Activated CD8-positive, alpha-beta memory T cell treated with anti-CD3 and anti-CD28 coated beads, Interleukin-2, amount 50 U/mL, for 1 hour (primary cell): ENCODE results near the gene CHD2.
"Not testable (repeated sequence)": the region's sequence is repeated elsewhere in the genome, so short reads cannot be mapped to it uniquely, and the experiment has no call there.

Source experiments
- DNase-seq: peaks from one replicate; pipeline ENCODE4 v3.0.0-alpha.2; 2020; ENCODE audit errors: extremely low read depth

The CHD2 gene

DNA sequence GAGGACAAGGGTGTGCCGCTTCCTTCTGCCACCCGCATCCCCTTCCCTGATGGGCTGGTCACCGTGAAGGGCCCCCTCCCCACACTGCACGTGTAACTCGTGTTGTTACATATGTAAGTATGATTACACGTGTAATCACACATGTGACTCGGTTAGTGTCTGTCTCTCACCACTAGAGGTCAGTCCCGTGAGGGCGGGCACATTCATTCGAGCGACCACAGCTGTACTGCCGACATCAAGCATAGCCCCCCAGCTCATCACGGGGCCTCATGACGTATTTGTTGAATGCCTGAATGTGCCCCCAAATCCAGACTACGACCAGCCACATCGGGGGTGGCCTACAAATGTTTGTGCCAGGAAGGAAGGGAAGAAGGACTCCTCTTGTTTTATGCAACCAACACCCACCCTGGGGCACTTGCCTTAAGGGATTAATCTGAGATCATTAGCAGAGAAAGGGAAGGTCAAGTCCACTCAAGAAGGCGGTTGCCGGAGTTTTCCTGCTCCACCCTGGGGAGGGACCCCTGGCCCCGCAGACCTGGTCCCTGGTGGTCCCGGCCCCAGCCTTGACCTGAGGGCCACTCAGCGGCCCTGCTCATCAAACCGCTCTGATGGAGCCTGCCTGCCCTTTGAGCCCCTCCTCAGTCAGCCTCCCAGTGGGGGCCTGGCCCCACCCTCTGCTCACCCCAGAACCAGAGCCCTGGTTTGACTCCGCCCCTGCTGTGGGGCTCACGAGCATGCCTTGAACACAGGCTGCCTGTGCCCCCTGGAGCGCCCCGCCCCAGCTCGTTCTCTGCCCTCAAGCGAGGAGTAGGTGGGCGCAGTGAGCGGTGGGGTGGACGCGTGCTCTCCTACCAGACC lies 136.1 kb downstream of the CHD2 start:
- no peak for DNase-seq

DNA sequence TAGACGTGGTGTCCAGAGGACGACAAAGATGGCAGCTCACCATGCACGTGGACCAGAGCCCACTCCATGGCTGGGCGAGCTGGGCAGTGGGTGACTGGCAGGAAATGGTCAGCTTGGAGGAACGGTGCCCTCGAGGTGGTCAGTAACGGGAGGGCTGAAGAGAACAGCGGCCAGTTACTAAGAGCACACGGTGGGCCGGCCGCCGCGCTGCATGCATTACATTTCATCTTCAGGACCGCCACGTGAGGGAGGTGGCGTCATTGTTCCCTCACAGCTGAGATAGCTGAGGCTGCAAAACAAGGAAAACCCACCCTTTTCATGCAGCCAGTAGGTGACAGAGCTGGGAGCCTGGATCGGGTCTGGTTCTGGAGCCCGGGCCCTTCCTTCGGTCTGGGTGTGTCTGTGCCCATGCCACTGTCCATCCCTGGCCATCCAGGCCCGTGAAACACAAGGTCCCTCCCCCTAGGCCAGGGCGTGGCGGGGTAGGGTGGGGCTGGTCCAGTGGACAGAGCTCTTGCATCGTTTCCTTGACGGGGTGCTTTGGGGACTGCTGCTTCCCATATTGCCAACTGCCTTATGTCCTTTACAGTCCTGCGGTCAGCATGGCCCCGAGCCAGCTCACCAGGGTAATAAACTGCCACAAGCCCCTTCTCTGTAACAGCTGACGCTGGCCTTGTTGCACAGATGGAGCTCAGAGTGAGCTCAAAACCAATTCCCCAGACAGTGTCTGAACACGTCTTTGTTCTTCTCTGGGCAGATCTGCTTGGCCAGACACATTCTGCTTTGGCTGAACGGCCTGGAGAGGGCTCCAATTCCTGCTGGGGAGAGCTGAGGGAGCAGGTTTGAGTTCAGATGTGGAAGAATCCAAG lies 137.1 kb downstream of the CHD2 start:
- no peak for DNase-seq

DNA sequence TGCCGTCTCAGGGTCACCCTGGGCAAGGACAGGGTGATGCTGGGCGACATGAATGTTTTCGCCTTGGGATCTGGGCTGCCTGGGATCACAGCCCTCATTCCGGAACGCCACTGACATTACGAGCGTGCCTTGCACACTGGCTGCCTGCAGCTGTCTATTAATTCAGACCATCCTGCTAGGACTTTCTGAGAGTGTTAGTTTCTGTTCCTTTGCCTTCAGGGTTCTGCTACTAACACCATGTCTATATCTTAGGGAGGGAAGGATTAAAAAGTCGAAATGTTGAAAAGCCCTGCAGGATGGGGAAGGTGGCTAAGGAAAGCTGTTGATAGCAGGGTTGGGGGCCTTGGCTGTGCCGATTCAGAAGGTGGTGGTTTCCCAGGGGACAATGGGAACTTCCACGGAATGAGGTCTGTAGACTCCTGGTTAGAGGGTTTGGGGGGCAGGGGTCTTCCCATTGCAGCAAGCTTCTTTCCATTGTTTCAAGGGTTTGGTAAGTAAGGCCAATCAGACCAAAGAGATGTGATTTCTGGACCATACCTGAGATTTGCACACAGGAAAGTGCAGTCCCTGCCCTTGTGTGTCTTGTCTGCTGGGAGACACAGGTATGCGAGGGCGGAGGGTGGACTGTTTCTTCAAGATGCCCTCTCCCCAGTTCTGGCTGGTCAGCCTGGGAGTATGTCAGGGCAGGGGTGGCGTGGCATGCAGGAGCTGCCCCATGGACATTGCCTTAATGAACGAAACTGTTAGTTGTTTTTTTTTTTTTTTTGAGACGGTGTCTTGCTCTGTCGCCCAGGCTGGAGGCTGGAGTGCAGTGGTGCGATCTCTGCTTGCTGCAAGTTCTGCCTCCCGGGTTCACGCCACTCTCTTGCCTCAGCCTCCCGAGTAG lies 137.9 kb downstream of the CHD2 start:
- DNase-seq: no peak

DNA sequence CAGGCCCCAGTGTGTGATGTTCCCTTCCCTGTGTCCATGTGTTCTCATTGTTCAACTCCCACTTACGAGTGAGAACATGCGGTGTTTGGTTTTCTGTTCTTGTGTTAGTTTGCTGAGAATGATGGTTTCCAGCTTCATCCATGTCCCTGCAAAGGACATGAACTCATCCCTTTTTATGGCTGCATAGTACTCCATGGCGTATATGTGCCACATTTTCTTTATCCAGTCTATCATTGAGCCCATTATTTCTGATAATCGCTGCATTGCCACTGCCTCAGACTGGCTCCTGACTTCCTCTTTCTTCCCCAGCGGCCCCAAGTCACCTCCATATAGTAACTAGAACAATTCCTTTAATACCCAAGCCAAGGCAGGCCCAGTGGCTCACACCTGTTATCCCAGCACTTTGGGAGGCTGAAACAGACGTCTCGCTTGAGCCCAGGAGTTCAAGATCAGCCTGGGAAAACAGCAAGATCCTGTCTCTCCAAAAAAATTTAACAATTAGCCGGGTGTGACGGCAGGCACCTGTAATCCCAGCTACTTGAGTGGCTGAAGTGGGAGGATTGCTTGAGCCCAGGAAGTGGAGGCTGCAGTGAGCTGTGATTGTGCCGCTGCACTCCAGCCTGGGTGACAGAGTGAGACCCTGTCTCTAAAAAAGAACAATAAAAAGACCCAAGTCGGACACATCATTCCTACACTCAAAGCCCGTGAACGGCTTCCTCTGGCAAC lies 139.6 kb downstream of the CHD2 start:
- not testable (repeated sequence) for DNase-seq

DNA sequence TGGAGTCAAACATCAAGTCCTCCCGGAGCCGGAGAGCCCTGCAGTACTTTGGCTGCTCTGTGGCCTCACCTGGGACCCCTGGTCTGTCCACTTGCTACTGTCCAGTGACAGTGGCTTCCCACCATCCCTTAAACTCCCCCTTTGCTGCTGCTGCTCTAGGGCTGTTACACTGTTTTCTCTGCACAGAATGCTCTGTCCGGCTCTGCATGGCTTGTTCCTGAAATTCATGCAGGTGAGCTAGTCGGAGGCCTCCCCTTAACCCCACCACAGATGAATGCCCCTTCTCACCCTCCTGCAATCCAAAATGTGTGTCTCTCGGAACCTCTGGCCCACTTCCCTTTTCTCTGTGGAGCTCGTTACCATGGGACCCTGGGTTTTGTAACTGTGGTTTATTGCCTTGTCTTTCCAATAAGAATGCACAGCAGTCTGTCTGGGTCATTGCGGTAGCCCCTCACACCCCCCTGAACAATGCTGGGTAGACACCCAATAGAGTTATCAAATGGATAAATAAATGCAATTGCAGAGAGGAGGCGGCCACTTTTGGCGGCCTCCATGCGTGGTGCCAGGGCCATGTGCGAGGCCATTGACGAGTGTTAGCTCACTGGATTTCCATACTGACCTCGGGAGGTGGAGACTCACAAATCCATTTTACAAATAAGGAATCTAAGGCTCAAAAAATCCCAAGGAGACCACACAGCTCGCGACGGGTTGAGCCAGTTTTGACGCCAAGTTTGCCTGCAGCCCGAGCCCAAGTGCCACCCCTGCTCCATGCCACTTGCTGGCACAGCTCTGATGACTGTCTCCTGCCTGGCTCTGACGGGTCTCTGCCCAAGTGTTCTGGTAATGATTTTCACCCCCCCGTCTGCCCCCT lies 140.4 kb downstream of the CHD2 start:
- DNase-seq: no peak

DNA sequence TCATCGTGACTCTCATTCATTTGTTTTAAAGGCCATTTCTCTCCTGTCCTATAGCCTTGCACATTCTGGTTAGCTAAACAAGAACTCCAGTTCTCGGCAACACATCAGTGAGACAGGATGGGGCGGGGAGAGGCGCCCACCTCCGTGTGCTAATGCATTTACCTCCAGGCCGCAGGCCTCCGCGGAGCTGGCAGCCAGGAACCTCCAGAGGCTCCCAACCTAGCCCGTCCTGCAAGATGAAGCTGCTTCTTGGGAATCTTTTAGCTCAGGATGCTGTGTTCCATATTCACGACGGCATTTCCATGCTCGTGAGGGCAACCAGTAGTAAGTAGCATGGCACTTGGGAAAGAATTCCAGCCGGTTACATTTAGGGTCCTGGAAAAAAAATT lies 141.0 kb downstream of the CHD2 start:
- no peak for DNase-seq

DNA sequence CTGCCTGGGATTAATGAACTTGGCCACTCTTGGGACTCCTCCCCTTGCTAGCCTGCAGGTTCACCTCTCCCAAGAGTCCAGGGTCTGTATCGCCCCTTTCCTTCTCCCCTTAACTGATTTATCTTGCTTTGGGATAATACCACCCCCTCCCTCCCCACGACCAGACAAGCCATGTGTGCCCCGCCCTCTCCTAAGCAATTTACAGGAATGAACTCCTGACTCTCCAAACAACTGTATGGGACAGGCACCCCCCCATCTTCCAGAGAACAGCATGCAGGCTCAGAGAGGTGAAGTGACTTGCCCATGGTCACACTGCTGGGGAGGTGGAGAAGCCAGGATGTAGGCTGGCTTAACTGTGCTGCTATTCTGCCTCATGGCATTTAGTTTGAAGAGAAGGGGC lies 142.1 kb downstream of the CHD2 start:
- DNase-seq: no peak

DNA sequence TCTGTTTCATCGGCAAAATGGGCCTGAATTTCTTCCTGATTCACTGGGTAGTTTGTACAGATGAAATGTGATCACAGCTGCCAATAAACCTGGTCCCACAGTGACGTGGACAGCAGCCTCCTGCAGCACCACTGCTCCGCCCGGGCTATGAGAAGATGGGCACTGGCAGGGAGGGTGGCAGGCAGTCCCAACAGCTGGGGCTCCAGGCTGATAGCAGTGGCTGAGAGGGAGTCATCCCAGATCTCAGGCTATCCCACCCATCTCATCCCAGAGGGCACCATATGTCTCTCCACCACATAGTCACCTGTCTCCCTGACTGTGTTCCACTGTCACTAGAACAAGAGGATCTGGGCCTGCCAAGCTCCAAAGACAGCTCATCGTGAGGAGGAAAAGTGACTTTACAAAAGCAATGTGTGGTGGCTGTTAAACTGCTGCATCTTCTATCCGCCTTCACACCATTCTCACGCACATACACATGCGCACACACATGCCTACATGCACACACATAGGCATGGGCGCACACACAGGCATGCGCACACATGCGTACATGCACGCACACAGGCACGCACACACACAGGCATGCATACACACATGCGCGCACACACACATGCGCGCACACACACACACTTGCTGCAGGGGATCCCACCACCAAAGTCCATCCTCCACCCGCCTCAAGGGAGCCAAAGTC lies 142.7 kb downstream of the CHD2 start:
- DNase-seq: no peak

DNA sequence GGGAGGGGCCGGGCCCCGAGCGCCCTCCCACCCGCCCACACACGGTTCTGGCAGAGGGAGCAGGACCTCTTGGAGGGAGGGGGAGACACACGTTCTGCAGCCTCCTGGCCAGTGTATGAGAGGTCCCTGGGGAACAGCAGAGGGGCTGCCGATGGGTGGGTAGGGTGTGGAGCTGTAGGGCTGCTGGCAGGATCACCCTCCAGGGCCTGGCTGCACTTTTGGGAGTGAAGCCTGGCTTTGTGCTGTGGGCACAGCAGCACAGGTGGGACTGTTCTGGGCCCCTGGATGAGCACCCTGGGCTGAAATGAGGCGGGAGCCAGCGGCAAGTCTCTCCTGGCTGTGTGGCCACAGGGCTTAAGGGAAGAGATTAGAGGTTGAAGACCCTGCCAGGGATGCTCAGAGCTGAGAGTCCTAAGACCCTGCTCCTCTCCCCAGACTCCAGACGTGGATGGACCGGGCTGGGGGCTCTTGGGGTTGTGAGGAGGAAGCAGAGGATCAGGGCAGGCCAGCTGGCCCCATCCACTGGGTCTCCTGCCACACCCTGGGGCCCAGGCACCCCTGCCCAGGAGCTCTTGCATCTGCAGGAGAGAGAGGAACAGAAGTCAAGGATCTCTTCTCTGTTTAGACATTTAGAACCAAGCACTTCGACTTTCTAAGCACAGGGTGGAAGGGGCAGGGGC lies 143.6 kb downstream of the CHD2 start:
- DNase-seq: no peak

DNA sequence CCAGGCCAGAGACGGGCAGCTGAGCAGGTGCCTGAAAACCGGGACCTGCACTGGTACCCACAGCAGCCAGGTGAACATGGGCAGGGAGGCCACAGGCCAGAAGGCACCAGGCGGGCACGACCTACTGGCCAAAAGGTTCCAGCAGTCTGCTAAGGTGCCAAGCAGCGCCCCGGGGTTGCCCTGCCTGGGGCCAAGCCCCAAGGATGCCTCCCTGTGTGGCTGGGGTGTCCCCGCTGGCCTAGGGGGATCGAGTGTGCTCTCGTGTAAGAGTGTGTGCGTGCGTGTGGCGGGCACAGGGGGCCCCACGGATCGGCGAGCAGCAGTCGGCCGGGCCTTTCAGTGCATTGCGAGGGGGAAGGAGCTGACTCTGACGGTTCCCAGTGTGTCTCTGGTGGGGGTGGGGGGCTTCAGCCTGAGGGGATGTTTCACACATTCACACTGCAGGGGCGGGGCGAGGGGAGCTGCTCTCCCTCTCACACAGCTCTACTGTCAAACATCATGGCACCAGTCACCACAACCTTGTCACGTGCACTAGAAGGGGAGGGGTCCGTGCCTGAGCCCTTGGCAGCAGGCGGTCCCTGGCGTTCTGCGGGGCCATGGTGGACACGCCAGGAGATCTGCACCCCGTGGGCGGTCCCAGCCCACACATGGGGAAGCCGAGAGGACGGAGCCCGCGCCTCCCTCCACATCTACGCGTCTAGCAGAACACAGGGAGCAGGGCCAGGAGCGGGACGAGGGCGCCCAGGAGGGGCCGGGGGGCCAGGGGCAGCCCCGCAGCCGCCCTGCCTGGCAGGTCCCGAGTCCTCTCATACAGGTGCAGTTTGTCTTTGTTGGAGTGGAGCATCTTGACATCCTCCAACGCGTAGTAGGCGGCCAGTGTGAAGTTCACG lies 144.4 kb downstream of the CHD2 start:
- DNase-seq: no peak

DNA sequence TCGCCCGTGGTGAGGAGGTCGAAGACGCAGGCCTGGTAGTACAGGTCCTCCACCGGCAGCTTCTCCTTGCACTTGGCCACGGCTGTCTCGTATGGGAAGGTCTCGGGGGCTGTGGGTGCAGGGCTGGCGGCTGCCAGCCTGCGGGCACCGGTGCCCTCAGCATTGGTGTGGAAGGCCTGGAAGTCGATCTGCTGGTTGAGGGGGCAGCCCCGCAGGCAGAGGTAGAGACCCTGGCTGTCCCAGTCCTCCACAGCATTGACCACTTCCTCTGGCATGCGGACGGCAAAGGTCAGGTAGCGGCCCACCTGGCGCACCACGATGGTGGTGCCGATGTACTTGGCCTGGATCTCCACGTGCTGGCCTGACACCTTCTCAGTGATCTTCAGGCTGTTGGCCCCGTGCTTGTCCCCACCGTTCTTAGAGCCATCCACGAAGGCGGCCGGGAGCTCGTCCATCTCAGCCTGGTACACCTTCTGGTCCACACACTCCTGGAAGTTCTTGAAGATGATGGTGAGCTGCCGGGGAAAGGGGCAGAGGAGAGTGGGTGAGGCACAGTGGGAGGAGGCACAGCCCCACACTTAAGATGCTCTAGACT lies 145.2 kb downstream of the CHD2 start:
- DNase-seq: no peak

DNA sequence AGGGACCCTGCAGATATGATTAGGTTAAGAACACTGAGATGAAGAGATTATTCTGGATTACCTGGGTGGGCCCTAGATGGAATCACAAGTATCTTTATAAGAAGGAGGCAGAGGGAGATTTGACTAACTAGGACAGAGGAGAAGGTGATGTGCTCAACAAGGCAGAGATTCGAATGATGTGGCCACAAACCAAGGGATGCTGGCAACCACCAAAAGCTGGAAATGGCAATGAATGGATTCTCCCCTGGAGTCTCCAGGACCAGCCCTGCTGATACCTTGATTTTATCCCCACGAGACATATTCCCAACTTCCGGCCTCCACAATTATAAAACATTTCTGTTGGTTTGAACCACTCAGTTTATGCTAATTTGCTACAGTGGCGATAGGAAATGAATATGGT lies 146.0 kb downstream of the CHD2 start:
- no peak for DNase-seq

DNA sequence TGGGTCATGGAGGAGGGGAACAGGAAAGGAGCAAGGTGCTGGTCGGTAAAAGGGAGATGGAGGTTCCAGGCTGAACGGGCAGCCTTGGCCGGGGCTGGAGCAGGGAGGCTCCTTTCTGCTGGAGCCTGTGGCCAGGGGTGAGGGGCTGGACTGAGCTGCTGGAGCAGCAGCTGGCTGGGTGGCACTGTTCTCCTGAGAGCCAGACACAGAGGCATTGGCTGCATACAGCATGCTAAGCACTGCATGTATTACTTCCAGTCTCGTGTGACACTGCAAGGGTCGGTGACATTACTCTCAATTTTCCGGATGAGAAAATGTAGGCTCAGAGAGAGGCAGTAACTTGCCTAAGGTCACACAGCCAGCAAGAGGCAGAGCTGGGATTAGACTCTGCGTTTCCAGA lies 146.6 kb downstream of the CHD2 start:
- DNase-seq: no peak

DNA sequence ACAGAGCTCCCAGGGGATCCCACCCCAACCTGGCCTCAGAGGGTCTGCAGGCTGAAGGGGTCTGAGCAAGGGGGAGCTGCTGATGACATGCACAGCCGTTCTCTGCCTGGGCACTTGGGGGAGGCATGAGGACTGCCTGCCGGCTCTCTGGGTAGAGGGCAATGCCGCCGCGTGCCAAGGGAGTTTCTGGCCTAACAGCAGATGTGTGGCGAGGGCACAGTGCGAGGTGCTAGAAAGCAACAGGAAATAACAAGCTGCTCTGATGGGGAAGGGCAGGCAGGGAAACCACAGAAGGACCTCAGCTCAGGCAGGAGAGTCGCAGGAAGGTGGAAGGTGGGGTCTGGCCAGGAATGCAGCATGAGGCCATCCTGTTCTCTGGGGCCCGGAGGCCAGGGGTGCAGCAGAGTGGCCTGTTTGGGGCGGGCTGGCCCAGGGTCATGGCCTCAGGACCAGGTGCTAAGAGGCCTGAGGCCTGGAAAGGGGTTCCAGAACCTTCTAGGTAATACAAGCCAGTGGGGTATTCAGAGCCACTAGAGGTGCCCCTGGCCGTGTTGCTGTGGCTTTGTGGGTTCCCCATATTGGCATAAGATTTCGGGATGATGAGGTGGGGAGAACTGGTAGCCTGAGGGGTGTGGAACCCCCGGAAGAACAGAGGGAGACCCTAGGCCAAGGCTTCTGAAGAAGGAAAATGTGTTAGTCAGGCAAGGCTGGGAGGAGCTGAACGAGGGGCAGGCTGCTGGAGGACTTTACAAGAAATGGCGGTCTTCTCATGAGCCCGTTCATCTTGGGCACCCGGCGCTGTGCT lies 147.7 kb downstream of the CHD2 start:
- no peak for DNase-seq

DNA sequence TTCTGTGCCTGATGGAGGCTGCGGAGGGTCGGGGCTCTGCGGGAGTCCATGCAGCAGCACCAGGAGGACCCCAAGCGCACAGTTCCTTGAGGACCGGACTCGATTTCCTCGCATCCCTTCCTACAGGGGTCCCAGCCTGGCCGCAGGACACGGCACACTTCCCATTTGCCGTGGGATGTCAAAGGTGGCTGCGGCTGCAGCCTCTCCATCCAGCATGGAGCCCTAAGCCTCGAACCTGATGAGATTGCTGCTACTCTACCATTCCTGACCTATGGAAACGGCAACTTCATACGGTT lies 148.2 kb downstream of the CHD2 start:
- DNase-seq: no peak

DNA sequence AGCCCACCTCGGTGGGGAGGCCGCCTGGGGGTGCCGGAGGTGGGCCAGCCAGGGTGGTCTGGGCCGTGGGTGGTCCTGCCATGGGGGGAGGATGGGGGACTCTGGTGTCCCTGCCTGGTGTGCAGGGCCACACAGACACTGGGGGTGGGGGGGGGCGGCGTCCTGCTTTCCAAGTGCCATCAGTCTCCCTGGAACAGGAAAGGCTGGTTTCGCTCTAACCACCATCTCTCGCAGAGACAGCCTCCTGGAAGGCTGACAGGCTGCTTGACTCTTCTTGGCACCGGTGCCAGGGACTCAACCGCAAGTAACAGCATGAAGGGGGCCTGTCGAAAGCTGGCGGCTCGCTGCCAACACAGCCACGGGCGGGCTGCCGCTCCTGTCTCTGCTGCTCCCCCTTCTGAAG lies 148.6 kb downstream of the CHD2 start:
- no peak for DNase-seq

DNA sequence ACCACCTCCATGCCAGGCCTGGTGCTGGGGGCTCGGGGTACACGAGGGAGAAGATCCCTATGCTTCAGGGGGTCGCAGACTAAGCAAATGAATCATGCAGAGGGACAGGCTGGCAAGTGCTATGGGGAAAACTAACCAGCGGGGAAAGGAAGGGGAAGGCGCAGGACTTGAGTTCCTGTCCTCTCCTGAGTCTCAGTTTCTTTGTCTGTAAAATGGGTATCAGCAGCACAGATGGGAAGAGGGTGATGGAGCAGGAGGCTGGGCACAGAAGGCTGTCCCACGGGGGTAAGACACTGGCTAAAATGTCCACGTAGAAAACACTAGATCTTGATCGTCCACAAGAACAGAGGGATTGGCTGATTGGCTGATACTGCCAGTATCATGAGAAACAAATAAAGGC lies 149.1 kb downstream of the CHD2 start:
- no peak for DNase-seq
